OCI-LY7 (cell line): Measurements from ENCODE around the gene CCT7. TPM values are rescaled to one million over a fixed set of nuclear protein-coding genes. Genes with fewer than 3 reads are reported as not detected.

ENCODE experiments used
- BruUV-seq: library from RNA; stranded (reverse); fragments of 400-500 nt; replicated peaks from 2 replicates; lab custom pipeline; 2021; lab: Mats Ljungman, UMichigan
- CTCF ChIA-PET: fragments of 300-600 bp; sonication (Branson Sonifier 250); formaldehyde crosslinking; loops from one replicate; lab custom pipeline; 2022; ENCODE audit warnings: antibody characterized with exemption; ENCODE audit not compliant: unreplicated experiment; lab: Charles Lee
- POLR2A ChIA-PET: fragments of 300-600 bp; sonication (Branson Sonifier 250); formaldehyde crosslinking; loops from one replicate; lab custom pipeline; 2022; ENCODE audit warnings: antibody characterized with exemption; lab: Charles Lee
- DNase-seq: peaks from one replicate; pipeline ENCODE4 v3.0.0-alpha.2; 2015; ENCODE audit warnings: low spot score
- H2AFZ ChIP-seq: fragments of 200-600 bp; sonication (generic), shearing (Covaris generic); 2 replicates; pipeline ENCODE4 v1.6.1; 2014; ENCODE audit warnings: mild to moderate bottlenecking, antibody characterized with exemption, low read length, moderate library complexity
- H3K27ac ChIP-seq: fragments of 200-600 bp; sonication (generic); 2 replicates; pipeline ENCODE4 v1.5.1; 2014; ENCODE audit warnings: mixed run types, low read depth, mild to moderate bottlenecking, moderate library complexity, low read length, inconsistent platforms; ENCODE audit not compliant: poor library complexity, severe bottlenecking
- H3K36me3 ChIP-seq: fragments of 200-600 bp; sonication (generic); 2 replicates; pipeline ENCODE4 v1.6.1; 2014; ENCODE audit warnings: mild to moderate bottlenecking, antibody characterized with exemption, low read length, moderate library complexity, mixed read lengths; ENCODE audit not compliant: insufficient read depth
- H3K4me1 ChIP-seq: fragments of 200-600 bp; sonication (generic); 2 replicates; pipeline ENCODE4 v1.5.1; 2014; ENCODE audit warnings: mild to moderate bottlenecking, low read length; ENCODE audit not compliant: insufficient read depth, poor library complexity, severe bottlenecking
- H3K4me2 ChIP-seq: fragments of 200-600 bp; sonication (generic); 2 replicates; pipeline ENCODE4 v1.6.1; 2014; ENCODE audit warnings: mild to moderate bottlenecking, low read length
- H3K4me3 ChIP-seq: fragments of 200-600 bp; sonication (generic); 2 replicates; pipeline ENCODE4 v1.5.1; 2014; ENCODE audit warnings: mild to moderate bottlenecking, low read depth, low read length; ENCODE audit not compliant: poor library complexity, severe bottlenecking
- H3K79me2 ChIP-seq: fragments of 200-600 bp; sonication (generic); 2 replicates; pipeline ENCODE4 v1.6.1; 2016; ENCODE audit warnings: low read depth, mild to moderate bottlenecking, low read length, moderate library complexity, mixed read lengths; ENCODE audit not compliant: insufficient read depth
- H3K9me2 ChIP-seq: fragments of 200-600 bp; sonication (generic); 2 replicates; pipeline ENCODE4 v1.6.1; 2016; ENCODE audit warnings: mild to moderate bottlenecking, low read length, mixed read lengths; ENCODE audit not compliant: insufficient read depth
- H3K9me3 ChIP-seq: fragments of 200-600 bp; sonication (generic); 2 replicates; pipeline ENCODE4 v1.6.1; 2014; ENCODE audit warnings: mild to moderate bottlenecking, mixed run types, low read length, mixed read lengths
- H4K20me1 ChIP-seq: fragments of 200-600 bp; sonication (generic); 2 replicates; pipeline ENCODE4 v1.6.1; 2014; ENCODE audit warnings: mild to moderate bottlenecking, antibody characterized with exemption, low read length, moderate library complexity, mixed read lengths; ENCODE audit not compliant: insufficient read depth
- EZH2phosphoT487 ChIP-seq: fragments of 200-600 bp; sonication (generic); IDR thresholded peaks from 2 replicates; pipeline ENCODE4 v1.6.1; 2018; ENCODE audit warnings: low read depth, borderline replicate concordance, mild to moderate bottlenecking, mixed run types, antibody characterized with exemption, low read length, moderate library complexity, mixed read lengths
- intact Hi-C: fragments of 100-400 bp; cut with micrococcal nuclease; formaldehyde crosslinking; loops from one replicate; pipeline ENCODE4 v1.10.0; 2022; ENCODE audit not compliant: unreplicated experiment
- small RNA-seq: library from RNA; depleted of rRNA; stranded (forward); fragments of <200 nt; gene quantifications from one replicate; pipeline ENCODE3, GENCODE V24; 2014
- total RNA-seq, 2 experiments: library from RNA; depleted of rRNA in 1 of 2; stranded (reverse); fragments of >200 nt in 1 of 2; shearing (Covaris generic) in 1 of 2; gene quantifications; 2 replicates each; pipeline ENCODE4 v1.2.3, GENCODE V29; 2014 to 2022
- TF ChIP-seq, protein P1 (sequence below): fragments of 200-600 bp; sonication (generic); conservative IDR thresholded peaks from 2 replicates; pipeline ENCODE4 v1.5.1; 2014; ENCODE audit warnings: mild to moderate bottlenecking, antibody characterized with exemption, low read length, moderate library complexity, mixed read lengths

CCT7 gene
- total RNA-seq, 2 experiments from 2014 or later: 334 to 347 TPM

GRCh38 chr2:73300926-73301325 is 66.8 kb downstream of the CCT7 start:
- no peaks in the 10 kb centered on the region for H3K9me3 ChIP-seq
- CTCF ChIA-PET: no interaction called here
- no peaks in the 10 kb centered on the region for H3K36me3 ChIP-seq
- BruUV-seq: no TSS peak
- POLR2A ChIA-PET: interaction anchor here (0.6 kb wide), 1 partner anchor 43 kb away, joined by 3 read pairs; no protein-coding TSS in a partner anchor
- no peaks in the 10 kb centered on the region for H3K9me2 ChIP-seq
- H3K79me2 ChIP-seq: no peaks in the 10 kb centered on the region
- no peak for TF ChIP-seq EZH2phosphoT487
- H3K27ac ChIP-seq: no peak overlapping the region
- no peak overlapping the region for H3K4me2 ChIP-seq
- no peak for DNase-seq
- intact Hi-C loops: no loop called here
- no peak overlapping the region for H3K4me3 ChIP-seq
- no peak overlapping the region for H2AFZ ChIP-seq
- H3K4me1 ChIP-seq: no peaks in the 10 kb centered on the region
- no peaks in the 10 kb centered on the region for H4K20me1 ChIP-seq

GRCh38 chr2:73301636-73302035 is 67.5 kb downstream of the CCT7 start:
- Histone ChIP-seq H3K4me1 (no peaks in the 10 kb centered on the region), H3K9me2 (no peaks in the 10 kb centered on the region), H3K4me2 (no peak overlapping the region), H4K20me1 (no peaks in the 10 kb centered on the region), H3K9me3 (no peaks in the 10 kb centered on the region), H3K36me3 (no peaks in the 10 kb centered on the region), H3K4me3 (no peak overlapping the region), H3K27ac (no peak overlapping the region), H2AFZ (no peak overlapping the region), H3K79me2 (no peaks in the 10 kb centered on the region)
- ChIA-PET POLR2A (interaction anchor here (0.6 to 0.7 kb wide), 2 partner anchors 10 to 56 kb away, joined by 4 read pairs; no protein-coding TSS in a partner anchor), CTCF (no interaction called here)
- intact Hi-C loops: no loop called here
- no peak for DNase-seq
- BruUV-seq: no TSS peak
- TF ChIP-seq EZH2phosphoT487: no peak
- TF ChIP-seq, protein P1, sequence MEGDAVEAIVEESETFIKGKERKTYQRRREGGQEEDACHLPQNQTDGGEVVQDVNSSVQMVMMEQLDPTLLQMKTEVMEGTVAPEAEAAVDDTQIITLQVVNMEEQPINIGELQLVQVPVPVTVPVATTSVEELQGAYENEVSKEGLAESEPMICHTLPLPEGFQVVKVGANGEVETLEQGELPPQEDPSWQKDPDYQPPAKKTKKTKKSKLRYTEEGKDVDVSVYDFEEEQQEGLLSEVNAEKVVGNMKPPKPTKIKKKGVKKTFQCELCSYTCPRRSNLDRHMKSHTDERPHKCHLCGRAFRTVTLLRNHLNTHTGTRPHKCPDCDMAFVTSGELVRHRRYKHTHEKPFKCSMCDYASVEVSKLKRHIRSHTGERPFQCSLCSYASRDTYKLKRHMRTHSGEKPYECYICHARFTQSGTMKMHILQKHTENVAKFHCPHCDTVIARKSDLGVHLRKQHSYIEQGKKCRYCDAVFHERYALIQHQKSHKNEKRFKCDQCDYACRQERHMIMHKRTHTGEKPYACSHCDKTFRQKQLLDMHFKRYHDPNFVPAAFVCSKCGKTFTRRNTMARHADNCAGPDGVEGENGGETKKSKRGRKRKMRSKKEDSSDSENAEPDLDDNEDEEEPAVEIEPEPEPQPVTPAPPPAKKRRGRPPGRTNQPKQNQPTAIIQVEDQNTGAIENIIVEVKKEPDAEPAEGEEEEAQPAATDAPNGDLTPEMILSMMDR: no peak

Small RNA genes within 50 kb of the gene (small RNA-seq; reads per million reads assigned to genes)
- not detected for gene RNU6-111P

Other genes with a start within 250 kb of the CCT7 start
- 4.5 and 7.8 TPM in 2 replicates for gene SFXN5, start 162.6 kb upstream of the CCT7 start, total RNA-seq (2014; rRNA removed; shearing (Covaris generic))
- 9.9 and 10.5 TPM in 2 replicates for gene SFXN5, start 162.6 kb upstream of the CCT7 start, total RNA-seq (2022)
- 0.05 and 0.13 TPM in 2 replicates for gene RAB11FIP5, start 121.4 kb upstream of the CCT7 start, total RNA-seq (2014; rRNA removed; shearing (Covaris generic))
- gene RAB11FIP5, start 121.4 kb upstream of the CCT7 start, total RNA-seq (2022): 0.66 TPM in 1 of 2 replicates, not detected in the other
- gene NOTO, start 31.7 kb upstream of the CCT7 start, total RNA-seq (2014; rRNA removed; shearing (Covaris generic)): not detected in 2 replicates
- not detected in 2 replicates for gene NOTO, start 31.7 kb upstream of the CCT7 start, total RNA-seq (2022)
- gene SMYD5, start 20.1 kb upstream of the CCT7 start, total RNA-seq (2014; rRNA removed; shearing (Covaris generic)): 32.9 and 42.2 TPM in 2 replicates
- gene SMYD5, start 20.1 kb upstream of the CCT7 start, total RNA-seq (2022): 33.2 and 38.2 TPM in 2 replicates
- gene PRADC1, start 1.1 kb upstream of the CCT7 start, total RNA-seq (2014; rRNA removed; shearing (Covaris generic)): 25.3 and 25.9 TPM in 2 replicates
- 20.6 and 23.0 TPM in 2 replicates for gene PRADC1, start 1.1 kb upstream of the CCT7 start, total RNA-seq (2022)
- gene FBXO41, start 50.2 kb downstream of the CCT7 start, total RNA-seq (2014; rRNA removed; shearing (Covaris generic)): 17.0 and 20.4 TPM in 2 replicates
- 52.2 and 57.9 TPM in 2 replicates for gene FBXO41, start 50.2 kb downstream of the CCT7 start, total RNA-seq (2022)
- not detected in 2 replicates for gene EGR4, start 59.2 kb downstream of the CCT7 start, total RNA-seq (2014; rRNA removed; shearing (Covaris generic))
- not detected in 2 replicates for gene EGR4, start 59.2 kb downstream of the CCT7 start, total RNA-seq (2022)
- gene ALMS1, start 151.5 kb downstream of the CCT7 start, total RNA-seq (2014; rRNA removed; shearing (Covaris generic)): 57.8 and 58.7 TPM in 2 replicates
- 35.5 and 37.8 TPM in 2 replicates for gene ALMS1, start 151.5 kb downstream of the CCT7 start, total RNA-seq (2022)